GM19328 (cell line): ENCODE data around the gene PRKCH.

ENCODE experiments used
- ATAC-seq: cut with Tn5 transposase; IDR thresholded peaks from one replicate; pipeline ENCODE4 v1.9.1; 2021; ENCODE audit warnings: mild to moderate bottlenecking, moderate library complexity; ENCODE audit not compliant: unreplicated experiment

The PRKCH gene

DNA sequence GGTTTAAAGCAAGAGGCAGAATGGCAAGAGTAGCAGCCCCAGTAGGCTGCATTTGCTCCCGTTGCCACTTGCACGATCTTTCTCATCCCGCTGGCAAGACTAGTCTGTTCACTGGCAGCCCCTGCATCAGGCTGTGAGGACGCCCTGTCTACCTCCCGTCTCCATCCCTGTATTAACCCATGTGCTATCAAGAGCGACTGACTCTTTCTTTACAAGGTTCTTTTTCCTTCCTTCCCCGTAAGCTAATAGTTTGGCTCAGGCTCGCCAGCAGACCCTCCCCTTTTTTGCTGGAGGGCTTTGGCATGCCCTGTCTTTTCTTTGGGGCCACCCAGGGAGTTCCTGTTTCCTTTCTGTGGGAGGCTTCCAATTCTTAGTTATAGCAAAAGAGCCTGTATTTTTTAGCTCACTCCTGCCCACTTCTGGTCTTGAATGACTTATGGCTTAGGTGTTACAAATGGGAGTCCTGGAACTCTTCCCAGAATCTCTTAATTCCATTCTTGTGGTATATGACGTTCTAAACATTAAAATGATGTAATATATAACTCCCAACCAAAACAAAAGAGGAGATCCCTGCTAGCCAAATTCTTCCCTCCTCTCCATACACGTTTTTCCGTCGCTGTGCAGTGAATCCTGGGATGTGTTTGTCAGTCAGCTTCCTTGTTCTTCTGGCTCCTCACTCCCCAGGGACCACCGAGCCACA lies 149.0 kb downstream of the PRKCH start:
- ATAC-seq: no peak

DNA sequence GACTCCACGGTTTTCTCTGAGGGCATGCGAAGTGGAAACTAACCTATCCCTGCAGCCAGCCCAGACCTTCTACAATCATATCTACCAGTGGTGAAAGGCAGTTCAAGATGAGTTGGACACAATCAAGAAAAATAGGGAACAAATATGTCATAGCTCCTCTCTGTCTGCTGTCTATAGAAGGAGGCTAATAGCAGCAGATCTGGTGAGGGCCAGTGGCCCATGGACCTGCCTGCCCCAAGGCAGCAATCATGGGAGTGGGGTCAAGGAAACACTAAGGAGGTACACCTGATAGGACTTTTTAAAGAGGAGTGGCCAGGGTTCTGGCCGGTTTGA lies 149.5 kb downstream of the PRKCH start:
- no peak for ATAC-seq

DNA sequence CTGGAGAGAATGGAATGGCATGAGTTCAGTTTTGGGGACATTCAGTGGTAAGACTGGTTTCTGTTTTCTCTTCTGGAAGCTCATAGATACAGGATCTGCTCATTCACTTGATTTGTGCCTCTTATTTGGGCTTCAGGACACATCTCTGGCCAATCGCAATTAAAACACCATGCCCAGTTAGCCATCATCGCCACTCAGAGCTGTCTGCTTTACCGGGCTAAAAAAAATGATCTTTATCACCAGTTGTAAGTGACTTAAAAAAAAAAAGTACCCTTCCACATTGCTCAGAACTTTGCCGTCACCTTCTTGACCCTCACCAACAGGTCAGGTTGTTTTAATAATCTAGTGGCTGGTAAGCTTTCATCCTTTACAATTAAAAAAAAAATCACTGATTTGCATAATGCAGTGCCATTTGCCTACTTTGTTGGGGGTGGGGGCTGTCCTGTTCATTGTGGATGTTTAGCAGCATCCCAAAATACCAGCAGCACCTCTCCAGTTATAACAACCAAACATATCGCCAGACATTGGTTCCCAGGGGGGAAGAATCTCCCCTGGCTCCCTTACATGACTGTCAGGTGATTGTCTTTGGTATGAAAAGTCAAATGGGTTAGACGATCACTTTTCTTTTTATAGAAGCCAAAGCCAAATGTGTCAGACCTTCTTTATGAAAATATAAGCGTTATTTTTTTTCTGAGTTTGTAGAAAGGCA lies 150.1 kb downstream of the PRKCH start:
- ATAC-seq: no peak

DNA sequence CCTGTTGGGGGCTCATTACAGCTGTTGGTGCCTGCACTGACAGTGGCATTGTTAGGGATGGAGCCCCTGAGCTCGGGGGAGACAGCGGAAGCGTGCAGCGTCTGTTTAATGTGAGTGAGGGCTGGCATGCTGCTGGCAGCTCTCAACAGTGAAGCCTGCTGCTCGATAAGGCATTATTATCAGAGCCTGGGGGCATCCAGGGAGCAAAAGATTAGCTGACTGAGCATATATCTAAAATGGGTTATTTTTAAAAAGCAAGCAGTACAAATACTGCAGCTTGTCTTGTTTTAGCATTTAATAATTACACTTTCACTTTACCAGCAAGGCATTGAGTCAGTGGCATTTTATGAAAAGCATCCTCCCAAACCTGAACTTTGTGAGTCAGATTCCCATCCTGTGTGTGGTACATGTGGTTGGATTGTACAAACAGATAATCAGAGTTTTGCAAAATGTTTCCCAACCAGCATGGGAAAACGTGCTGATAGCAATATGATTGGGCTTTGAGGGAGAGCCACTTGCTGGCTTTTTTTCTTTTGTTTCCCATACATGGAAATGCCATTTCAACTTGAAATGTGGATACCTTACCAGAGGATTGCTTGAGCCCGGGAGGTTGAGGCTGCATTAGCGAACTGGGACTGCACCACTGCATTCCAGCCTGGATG lies 150.8 kb downstream of the PRKCH start:
- no peak for ATAC-seq

DNA sequence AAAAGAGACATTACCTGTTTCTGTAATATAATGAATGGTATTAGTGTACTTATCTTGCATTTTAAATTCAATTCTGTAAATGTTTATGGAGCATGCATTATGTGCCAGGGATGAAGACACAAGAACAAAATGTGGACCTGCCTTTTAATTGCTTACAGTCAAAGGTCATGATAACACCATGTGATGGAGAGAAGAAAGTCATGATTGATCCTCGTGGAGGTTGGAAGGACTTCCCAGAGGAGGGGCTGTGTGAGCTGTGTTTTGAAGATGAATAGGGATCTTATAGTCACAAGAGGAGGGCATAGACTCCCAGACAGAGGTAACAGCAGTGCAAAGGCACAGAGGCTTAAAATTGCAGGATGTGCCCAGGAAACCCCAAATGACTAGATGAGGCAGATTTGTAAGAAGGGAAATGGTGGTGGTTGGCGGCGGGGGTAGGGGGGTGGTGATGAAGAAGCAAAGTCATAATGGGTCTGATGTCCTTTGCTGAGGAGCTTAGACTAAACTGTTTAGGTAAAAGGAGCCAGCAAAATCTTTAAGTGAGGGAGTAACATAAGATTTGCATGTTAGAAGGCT lies 151.5 kb downstream of the PRKCH start:
- no peak for ATAC-seq

DNA sequence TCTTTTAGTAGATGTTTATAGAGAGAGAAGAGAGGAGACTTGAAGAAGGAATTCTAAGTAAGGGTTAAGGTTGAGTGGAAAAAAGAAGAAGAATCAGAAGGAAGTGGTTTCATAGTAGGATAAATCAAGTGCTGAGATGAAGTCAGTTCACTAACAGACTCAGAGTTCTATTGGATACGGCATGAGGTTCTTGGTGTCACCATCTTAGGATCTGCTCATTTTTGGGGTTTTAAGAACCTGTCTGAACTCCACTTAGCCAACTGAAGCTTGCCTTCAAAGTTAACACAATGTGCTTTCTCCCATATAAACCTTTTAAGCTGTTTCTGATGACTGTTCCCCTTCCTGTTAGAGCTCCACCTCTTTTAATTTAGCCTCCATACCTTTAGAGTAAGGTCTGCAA lies 152.6 kb downstream of the PRKCH start:
- ATAC-seq: no peak

DNA sequence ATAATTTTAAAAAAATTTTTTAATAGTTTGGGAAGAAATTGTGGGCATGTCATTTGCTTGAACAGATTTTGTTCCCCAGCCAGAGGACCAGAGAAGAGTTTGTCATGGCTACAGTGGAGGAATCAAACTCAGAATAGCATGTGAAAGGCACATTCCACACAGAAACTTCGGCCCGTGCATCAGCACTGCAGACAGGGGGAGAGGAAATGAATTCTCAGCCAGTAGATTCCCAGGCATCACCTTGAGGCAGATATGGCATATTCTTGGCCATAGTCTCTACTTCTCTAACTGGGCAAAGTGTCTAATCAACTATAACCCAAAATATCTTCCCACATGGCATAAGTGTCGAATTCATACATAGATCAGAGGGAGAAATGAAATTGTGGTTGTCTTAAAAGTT lies 153.3 kb downstream of the PRKCH start:
- ATAC-seq: no peak

DNA sequence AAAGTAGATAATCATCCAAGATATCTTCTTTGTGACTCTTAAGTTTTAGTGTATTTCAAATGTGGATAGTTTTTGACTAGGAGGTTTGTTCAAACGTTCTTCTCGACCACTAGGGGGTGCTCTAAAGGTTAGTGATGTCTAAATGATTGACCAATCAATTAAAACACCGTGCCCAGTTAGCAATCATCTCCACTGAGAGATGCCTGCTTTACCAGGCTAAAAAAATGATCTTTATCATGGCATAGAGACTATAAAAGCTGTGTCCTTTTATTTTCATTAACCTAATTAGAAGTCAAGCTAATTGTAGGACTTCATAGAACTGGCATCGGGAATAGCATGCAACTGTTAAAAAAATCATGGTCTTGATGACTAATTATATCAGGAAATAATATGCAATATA lies 153.9 kb downstream of the PRKCH start:
- no peak for ATAC-seq

DNA sequence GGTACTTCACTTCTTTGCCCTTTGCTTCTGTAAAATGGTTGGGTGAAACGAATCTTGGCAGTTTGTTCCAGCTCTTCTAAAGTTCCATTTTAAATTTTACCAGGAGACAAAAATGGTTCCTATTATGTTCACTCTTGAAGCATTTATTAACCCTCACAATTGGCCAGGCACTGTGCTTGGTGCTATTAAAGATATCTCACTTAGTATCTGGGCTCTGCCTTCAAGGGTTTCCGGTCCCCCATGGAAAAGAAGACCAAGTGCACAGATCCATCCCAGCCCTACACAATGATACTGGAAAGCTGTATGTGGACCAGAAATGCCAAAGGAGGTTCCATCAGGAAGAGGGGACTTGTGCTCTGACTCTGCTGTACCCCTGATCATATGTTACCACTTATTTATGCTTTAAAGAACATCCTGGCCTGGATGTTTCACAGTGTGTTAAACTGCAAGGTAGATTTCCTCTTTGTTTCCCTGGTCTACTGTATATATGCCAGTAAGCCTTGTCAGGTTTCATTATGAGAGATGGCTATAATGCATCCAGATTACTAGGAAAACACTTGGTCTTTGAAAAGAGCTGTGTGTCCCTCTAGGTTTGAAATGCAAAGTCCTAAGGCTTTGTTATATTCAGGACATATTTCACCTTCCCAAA lies 154.8 kb downstream of the PRKCH start:
- no peak for ATAC-seq

DNA sequence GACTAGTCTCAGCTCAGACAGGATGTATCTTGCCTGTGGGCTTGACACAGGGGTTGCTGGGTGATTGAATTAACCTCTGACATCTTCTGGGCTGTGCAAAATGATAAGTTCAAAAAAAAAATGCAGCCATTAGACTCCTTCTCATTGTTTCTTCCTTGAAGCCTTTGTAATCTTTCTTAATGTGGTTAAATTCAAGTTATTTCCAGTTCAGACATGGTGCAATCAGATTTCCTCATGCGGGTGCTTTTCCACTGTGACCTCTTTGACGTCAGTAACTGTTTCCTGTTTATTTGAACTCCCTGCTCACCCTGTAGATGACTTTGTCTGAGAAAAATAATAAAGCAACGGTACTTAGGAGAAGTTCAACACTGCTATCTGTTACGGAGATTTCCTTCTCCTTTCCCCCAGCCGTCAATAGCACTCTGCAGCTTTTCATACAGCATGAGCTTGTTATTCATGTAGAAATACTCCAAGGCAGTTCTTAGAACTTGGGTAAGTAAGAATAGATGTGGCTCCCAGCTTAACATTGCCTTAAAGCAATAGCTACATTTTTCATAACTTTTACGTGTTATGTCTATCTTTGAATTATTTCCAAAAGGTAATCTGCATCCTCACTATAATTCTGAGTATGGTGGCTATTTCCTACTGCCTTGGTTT lies 155.5 kb downstream of the PRKCH start:
- ATAC-seq: no peak

DNA sequence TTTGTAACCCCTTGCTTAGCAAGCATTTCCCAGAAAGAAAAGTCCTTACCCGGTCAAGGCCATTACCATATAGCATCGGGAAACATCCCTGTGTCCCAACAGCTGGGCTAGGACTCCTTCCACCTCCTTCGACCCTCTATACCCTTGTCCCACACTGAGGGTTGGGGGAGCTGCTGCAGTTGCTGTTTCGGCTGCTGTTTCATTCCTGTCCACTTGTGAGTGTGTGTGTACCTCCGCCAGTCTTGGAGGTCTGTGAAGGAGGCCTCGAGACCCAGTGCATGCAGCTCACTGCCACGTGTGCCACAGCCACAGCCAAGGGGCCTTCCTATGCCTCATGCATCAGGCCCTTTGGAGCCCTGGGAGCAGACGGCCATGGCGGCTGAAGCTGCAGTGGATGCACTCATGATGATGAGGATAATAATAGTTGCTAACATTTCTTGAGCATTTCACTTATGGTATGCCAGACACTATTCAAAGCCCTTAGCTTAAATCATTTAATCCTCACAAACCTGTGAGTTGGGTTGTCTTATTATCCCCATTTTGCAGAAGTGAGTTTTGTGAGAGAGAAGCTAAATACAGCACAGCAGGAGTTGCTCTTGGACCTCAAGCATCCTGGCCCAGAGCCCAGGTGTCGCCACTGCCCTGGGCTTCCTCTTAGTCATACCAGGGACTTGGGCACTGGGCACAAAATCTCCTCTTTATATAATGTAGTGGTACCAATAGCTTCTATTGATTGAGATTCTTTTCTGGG lies 156.5 kb downstream of the PRKCH start:
- ATAC-seq: no peak

DNA sequence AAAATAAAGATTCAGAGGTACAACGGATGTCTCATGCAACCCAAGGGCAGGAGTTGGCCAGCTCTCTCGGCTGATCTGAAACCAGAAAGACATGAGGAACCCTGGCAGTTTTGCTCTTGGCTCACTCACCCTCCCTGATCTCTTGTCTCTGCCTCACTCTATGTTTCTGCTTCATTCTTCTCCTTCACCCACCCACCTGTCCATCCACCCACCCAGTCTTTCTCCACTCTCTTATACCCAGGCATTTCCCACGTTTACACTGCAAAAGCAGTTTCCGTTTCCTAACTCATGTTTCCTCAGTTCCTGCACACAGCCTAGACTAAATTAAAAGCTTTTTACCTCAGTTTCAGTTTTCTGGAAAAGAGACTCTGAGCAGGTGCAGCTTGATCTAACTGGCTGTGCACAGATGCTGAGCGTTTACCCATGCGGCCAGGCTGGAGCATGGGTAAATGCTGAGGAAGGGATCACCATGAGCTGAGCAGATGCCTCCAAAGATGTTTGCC lies 157.6 kb downstream of the PRKCH start:
- ATAC-seq: peak; percentile 44

DNA sequence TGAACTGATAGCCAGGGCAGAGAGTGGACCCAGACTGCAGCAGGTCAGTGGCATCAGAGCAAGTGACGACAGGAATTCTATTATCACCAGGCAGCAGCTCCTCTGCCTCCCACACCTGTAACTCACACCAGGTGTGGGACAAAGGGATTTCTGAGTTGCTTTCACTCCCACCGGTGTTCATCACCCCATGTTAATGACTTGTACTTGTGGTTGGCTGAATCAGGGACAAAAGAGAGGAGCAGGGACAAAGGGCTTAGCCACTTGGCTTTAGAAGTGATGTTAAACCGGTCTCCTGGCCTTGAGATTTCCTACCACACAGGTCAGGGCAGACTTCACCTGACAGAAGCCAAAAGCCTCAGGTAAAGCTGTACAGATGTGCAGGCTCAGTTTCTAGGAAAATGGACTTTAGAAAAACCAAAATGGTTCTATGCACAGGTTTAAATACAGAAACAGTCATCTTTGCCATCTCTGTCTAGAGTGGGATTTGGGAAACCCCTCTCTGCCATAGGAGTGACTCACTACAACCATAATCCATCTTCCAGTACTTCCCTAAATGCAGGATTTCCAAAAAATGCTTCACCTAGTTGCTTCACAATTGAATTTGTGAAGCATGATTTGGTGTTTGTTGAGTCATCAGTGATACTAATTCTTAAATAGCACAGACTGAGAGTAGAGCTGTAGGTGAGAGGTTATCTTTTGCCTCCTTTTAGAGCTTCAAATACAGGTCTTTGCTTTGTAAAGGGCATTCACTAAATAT lies 158.5 kb downstream of the PRKCH start:
- ATAC-seq: no peak

DNA sequence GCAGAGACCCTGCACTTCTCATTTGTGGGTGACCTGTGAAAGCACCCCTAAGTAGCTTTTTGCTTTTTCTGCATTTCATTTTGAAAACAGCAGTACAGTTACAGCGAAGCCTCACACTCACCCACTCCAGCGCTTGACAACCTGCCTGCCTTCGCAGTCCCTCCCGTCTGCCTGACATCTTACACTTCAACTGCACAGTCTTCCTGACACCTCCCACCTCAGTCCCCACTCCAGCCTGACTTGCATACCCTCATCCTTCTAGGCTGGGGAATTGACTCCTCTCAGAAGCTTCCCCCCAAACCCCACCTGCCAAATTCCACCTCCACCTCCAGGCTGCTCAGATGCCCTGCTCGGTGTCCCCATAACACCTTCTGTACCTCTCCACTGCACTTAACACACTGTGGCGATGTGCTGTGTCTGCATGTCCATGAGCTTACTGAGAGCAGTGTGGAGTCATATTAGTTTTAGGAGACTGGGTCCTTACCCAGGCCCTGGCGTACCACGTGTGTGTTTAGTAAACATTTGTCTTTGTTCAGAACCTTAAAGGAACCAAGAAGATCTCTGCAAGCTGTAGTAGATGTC lies 159.4 kb downstream of the PRKCH start:
- no peak for ATAC-seq

DNA sequence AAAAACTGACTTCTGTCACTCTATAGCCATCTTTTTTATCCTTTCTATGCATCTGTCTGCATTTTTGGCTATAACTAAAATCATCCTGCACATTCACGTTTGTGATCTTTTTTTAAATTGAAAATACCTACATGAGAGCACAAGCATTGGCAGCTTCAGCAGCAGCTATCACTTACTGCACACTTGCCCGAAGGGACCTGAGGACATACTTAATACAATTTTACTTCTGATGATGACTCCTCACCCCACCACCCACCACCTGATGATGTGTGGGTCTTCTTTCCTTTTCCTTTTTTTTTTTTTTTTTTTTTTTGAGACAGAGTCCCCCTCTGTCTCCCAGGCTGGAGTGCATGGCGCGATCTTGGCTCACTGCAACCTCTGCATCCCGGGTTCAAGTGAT lies 160.3 kb downstream of the PRKCH start:
- ATAC-seq: no peak

DNA sequence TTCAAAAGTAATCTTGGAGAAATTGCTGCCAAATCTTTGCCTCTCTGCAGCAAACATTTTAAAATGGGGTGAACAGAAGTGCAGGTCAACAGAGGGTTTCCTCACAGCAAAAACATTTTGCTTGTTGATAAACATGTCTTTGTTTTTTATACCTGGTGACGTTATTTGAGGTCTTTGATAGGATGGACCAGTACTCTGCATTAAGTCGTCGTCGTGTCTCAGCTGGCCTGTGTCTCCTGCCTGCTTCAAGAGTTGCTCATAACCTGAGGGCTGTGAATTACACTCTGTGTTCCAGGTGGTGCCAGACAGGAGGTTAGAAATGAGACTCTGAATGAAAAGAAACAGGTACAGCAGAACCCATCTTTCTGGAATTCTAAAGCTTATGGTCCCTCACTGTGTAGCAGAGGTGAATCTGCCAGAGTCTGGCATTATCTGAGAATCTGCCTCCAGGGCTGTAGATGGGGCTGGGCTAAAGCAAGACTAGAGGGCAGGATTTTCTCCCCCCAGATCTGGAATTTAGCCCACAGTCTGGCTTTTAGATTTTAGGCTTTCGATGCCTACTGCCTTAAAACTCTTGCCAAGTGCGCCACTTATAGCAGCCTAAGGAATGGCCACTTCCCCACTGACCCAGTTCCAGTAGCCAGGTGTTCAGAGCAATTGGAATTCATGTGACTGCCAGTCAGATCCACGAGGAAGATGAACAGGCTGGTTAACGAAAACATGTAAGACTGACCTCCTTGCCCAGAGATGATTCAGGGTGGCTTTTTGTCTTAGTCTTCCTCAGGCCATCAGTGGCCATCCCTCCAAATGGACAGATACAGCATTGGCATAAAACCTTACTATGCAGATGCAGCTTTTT lies 161.2 kb downstream of the PRKCH start:
- no peak for ATAC-seq

DNA sequence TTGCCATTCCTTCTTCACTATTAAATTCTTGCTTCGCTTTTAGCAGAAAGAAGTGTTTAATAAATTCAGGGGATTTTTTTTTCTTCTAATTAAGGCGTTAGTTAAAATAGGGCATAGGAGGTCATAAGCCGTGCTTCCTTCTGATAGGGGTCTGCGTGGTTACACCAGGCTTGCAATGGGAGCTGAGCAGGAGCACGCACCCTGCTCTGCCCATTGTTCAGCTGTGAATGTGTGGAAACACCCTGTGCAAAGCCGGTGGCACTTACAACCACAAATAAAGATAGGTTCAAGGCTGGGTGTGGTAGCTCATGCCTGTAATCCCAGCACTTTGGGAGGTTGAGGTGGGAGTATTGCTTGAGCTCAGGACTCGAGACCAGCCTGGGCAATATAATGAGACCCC lies 162.1 kb downstream of the PRKCH start:
- no peak for ATAC-seq

DNA sequence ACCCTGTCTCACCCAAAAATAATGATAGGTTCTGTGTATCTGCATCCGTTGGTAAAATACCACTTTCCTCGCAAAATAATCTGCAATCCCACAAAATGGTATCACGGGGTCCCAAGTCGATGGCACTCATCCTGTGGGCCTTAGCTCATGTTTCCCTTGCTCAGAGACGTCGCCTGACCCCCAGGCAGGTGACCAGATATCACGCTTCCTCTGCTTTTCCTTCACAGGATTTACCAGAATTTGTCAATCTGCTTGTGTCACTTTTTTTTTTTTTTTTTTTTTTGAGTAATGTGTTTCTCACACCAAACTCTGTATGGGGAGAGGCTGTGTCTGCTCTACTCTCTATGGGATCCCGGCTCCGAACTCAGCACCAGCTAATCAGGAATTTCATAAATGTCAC lies 162.7 kb downstream of the PRKCH start:
- no peak for ATAC-seq
